CD1c-positive myeloid dendritic cell (primary cell): Measurements from ENCODE around the gene POP4.
"Not testable (repeated sequence)": the region's sequence is repeated elsewhere in the genome, so short reads cannot be mapped to it uniquely, and the experiment has no call there.

Experiments used
- DNase-seq: peaks from one replicate; pipeline ENCODE4 v3.0.0-alpha.2; 2016; ENCODE audit errors: extremely low spot score

POP4 gene

DNA sequence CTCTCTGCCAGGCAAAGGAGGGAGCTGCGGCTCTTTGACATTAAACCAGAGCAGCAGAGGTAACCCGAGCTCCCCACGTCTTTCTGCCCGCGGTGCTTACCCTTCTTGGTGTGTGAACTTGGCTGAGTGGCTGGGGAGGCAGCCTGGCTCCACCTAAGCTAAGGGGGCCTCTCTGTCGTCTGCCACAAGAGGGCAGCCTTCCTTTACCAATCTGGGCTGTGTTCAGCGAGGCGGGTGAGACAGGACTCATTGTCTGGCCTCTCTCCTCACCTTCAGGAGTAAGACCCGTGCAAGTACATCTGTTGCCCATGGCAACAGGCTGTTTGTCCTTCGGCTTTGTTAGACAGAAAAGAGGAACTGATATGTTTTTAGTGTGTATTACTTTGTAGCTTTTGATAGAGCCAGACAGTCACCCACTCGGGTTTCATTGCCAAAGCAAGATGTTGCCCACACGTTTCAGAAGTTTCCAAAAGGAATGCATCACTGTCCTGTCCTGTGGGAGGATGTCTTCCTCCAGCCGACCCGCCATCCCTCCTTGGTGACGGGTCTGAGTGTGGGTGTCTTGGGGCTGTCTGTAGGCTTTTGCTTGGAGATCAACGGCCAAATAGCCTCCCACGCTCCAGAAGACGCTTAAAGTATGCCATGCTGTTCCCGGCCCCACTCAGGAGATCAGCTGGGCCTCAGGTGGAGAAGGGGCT lies 4.6 kb downstream of the POP4 start:
- DNase-seq = peak; percentile 91

DNA sequence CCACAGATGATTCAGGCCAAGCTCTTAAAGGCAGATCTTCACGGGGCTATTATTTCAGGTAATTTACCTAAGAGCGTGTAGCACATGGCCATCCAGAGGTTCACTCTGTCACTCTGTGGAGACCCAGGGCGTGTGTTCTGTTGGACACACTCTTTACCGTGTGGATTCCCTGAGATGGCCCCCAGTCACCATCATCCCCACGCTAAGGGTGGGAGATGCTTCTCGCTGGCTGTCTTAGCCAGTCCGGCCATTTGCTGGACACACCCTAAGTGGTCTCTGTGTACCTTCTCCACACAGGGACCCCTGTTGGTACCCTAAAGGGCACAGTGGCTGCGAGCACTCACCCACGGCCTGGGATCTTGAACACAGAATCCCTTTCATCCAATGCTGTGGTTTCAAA lies 6.0 kb downstream of the POP4 start:
- no peak for DNase-seq

DNA sequence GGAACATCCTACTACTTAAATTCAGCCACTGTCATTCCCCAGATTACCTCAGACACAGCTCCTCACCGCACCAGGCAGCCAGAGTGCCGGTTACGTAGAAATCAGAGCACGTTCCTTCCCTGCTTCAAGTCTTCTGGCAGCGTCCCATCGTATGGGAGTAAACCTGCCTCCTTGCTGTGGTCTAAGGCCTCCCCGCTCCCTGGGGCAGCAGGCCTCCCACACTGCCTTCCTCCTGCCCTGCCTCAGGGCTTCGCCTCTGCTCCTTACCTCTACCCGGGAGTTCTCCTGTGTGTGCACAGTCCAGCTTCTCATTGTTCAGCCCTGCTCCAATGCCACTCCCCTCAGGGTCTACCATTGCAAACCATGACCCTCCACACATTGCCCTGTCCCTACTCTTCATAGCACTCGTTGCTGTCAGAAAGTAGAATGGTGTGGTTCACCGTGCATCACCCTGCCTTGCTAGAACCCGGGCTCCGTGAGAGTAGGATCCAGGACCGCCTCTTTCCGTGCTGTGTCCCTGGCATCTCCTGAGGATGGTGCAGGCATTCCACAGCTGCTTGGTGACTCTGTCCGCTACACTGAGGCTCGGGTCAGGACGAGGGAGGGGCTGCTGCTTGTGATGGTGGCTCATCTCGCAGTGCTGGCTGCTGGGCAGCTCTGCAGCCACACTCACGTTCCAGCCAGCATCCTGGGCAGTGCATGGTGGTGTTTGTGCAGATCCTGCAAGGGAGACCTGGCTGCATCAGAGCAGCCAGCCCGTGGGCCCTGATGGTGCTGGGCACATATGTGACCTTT lies 6.9 kb downstream of the POP4 start:
- no peak for DNase-seq

DNA sequence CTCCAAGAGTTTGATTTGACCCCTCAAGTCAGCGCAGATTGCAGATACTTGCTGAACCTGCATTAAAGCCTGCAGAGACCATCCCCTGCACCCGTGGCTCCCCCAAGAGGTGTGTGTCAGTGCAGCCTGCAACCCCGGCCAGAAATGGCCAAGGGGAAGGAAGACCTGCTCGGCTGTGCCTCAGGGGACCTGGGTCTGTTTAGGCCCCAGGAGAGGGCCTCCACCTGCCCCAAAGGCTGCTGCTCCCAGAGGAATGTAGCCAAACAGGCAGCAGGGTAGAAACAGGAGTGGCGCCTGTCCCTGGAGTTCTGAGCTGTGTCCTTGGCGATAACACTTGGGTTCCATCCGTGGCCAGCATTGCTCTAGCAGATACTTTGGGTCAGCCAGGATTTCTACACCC lies 8.0 kb downstream of the POP4 start:
- no peak for DNase-seq

DNA sequence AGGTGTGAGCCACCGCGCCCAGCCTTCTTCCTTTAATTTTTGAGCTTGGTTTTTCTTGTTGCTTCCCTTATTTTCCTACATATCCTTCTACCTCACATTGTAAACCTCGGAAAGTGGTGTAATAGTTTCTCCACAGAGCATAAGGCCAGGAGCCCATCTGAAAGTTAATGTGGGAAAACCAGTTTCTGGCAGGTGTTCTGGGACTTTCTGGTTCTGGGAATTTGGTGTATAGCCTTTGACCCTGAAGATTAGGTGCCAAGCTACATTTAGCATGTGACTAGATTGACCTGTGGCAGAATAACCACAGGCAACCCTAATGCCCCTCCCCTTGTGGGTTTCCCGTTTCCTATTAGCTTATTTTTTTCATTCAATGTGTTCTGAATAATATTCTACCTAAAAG lies 8.7 kb downstream of the POP4 start:
- DNase-seq = no peak

DNA sequence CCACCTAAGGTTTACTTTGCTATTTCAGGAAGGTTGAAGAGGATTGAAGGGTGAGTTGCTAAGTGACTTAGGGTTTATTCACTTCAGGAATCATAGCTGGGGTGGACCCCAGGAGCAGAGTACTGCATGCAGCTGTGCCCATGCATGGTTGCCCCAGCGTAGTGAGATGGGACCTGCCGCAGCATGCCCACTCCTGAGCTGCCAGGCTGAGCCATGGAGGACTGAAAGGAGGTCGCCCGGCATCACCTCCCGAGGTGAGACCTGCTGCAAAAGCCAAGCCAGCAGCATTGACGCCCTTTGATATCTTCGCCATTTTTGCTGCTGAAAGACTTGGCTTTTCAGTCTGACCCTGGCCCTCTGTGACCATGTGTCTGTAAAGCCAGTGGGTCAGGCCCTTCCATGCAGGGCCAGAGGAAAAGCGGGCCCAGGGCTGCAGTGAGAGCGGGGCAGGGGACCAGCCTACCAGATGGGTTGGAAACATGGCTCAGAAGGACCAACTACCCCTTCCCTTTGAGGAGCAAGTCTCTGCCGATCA lies 9.9 kb downstream of the POP4 start:
- no peak for DNase-seq

DNA sequence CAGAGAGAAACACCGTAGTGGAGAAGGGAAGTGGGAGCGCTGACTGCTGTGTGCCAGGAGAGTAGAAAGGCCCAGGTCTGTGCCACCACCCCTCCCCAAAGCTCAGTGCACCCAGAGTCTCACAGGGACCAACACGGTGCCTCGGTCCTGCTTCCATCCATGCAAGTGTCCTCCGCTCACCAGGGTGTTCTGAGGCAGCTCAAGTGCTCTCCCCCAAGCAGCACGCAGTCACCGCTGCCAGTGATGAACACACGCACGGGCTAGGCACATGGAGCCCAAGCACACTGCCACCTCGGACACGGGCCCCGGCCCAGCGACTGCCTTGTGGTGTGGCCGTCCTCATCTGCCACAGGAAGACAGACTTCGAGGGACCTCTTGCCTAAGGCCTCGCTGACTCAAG lies 10.5 kb downstream of the POP4 start:
- DNase-seq = no peak

DNA sequence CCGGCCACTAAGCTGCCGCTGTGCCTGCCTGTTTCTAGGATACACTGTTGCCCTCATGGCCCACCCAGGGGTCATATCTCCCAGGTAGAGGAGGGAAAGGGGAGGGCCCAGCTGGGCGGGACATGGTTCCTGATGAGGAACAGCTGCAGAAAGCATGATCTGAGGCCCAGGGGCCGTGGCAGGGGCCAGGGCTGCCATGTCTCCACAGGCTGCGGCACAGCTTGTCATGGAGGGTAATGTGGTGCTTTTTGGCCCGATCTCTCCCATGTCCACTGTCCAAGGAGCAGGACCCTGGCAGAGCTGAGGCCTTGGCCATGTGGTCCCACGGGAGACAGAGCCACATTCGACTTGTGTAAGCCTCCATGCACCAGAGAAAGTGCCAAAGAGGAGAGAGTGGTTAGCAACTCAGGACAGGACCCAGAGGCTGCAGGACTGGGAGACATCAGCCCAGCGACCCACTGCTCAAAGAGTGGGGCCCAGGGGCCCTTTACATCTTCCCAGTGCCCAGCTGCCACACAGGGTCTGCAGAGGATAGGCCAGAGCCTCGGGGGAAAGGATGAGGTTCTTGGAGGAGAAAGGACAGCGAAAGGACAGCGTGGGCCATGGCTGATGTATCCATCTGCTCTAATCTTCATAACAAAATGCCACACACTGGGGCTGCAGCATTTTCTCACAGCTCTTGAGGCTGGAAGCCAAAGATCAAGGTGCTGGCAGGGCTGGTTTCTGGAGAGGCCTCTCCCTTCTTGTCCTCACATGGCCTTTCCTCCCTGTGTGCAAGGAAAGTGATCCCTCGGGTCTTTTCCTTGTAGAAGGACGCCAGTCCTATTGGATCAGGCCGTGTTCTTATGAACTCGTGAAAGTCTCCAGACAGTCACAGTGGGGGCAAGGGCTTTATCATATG lies 11.5 kb downstream of the POP4 start:
- no peak for DNase-seq

DNA sequence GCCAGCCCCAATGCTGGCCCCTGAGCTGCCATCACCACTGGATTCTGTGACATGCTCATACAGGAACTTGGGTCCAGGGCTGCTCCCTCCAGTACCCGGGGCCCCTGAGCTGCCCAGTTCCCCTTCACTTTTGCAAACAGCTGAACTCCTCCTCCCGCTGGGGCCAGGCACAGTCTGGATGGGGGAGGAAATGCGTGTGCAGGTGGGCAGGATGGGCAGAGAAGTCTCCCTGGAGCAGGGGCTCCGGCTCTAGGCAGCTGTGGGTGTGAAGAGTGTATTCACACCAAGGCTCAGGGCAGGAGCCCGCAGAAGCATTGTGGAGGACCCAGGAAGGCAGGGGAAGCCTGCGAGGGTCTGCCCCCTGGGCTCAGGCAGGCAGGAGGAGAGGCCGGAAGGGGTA lies 12.4 kb downstream of the POP4 start:
- no peak for DNase-seq

DNA sequence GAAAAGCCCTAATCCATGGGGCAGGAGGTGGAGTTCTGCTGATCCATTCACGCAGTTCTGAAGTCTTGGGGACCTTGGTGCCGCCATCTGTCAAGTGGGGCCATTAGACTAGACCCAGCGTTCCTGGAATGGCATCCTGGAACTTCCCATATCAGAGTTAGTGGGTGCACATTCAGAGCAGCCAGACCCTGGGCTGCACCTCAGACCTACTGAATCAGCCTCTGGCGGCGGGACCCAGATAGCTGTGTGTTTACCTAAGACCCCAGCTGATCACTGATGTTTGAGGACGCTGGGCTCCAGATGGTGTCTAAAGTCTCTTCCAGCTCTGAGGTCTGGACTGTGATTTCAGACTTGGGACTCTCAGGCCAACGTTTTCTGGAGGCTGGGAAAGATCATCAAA lies 12.8 kb downstream of the POP4 start:
- no peak for DNase-seq

DNA sequence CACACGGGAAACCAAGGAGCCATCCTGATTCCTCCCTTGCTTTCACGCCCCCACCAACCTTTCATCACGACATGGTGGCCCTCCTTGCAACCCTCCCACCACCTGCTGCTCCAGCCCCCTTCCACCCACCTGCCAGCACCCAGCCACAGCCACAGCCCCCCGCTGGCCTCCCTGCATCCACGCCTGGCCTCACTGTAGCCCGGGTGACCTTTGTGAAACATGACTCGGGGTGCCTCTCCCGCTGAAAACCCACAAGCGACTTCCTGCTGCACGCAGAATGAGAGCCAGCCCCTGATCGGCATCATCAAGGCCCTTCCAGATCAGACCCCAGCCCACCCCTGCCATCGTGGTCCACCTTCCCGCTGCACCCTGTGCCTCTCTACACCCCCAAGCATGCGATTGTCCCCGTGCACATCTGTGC lies 14.9 kb downstream of the POP4 start:
- no peak for DNase-seq

DNA sequence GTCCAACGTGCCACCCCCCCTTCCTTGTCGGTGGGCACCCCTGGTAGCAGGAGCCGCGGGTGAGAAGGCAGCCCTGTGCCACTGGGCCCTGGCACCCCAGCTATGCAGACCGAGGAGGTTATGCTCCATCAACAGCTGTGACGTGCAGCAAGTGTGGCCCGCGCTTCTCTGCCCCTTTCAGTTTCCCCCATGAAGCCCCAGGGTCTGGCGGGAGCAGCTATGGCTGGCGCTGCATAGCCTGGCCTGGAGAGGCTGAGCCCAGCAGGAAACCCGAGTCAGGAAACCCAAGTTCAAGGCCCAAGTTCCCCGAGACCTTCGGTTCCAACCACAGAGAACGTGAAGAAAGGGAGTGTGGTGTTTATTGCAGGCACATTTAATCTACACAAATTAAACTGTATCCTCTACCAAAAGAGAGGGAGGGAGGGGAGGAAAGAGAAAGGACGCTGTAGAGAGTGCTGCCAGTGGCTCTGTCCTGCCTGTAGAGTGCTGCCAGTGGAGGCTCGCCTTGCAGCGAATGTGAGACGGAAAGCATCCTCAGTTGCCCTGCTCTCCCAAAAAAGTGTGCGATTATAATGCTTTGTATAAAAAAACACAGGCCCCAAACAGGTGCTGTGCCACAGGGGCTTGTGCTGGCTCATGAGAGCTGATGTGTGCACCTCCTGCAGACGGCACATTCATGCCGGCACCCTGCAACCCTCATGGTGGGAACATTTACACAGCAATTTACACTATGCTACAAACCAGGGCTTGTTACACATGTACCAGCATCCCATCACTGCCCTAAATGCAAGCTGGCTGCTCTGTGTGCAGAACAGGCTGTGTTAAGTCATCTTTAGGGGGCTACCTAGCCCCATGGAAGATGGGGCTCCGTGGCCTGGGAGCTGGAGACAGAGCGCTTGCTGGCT lies 16.3 kb downstream of the POP4 start:
- DNase-seq = peak; percentile 57

DNA sequence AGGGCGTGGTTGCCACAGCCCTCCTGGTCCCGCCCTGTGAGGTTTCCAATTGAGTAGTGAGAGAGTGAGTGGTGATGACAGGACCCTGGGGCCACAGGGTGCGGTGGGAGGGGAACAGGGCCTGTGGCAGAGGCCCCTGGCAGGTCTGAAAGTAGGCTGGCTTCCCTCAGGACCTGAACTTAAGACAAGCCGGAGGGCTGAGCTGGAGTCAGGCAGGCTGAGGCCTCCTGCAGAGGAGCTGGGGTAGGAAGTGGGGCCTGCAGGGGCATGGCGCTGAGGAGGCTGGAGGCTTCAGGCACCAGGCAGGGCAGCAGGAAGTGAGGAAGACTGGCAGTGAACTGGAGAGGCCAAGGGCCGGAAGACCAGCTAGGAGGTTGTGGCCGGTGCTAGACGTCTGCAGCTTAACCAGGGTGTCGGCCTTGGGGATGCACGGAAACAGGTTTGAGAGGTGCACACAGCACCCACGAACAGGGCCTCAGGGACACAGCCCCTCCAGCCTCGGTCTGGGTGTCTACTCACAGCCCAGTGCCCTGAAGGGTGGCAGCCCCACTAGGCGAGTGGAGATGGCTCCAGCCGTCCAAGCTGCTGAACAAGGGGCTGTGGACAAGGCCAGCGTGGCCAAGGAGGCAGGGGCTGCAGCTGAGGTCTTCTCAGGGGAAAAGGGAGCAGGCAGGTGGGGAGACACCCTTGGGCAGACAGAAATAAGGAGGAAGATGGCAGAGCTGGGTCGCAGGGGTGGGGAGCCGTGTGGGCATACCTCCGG lies 17.8 kb downstream of the POP4 start:
- DNase-seq = no peak

DNA sequence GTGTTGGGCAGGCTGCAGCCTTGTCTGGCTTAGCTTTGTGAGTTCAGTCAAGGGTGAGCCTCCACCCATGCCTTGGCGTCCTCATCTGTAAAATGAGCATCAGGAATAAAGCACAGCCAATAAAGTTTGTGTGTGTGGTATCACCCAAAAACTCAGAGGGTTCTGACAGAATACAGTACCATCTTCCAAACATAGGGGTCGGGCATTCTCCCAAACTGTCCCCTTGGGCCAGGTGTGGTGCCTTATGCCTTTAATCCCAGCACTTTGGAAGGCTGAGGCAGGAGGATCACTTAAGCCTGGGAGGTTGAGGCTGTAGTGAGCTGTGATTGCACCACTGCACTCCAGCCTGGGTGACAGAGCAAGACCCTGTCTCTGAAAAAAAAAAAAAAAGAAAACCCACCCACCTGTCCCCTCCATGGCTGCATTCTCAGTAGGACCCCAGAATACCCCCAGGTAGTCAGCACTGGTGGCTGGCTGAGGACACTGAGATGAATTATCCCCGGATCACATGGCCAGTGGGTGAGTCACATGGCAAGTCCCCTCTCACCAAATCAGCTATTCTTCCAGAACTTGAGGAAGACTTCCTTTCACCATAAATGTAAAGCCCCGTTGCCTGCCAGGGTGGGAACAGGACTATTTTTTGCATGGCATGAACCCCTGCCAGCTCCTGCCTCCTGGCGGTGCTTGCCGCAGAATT lies 18.6 kb downstream of the POP4 start:
- no peak for DNase-seq

DNA sequence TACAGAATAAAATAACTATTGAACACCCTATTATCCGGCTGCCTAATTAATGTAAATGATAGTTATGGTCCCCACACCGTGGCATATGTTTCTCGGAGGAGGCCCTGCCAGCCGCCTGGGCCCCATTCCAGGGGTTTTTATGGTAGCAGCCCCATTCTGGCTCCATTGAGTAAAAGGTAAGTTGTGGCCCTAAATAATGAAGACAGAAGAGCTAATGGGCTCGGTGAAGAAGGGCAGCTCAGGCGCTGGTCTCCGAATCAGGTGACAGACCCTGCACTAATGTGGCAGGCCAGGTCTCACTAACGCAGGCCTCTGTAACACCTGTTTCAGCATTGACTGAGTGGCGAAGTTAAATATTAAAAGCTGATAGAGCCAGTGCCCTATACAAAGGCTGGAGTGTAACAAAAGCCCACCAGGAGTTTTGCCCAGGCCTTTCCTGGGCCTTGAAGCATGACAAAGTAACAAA lies 19.1 kb downstream of the POP4 start:
- no peak for DNase-seq

DNA sequence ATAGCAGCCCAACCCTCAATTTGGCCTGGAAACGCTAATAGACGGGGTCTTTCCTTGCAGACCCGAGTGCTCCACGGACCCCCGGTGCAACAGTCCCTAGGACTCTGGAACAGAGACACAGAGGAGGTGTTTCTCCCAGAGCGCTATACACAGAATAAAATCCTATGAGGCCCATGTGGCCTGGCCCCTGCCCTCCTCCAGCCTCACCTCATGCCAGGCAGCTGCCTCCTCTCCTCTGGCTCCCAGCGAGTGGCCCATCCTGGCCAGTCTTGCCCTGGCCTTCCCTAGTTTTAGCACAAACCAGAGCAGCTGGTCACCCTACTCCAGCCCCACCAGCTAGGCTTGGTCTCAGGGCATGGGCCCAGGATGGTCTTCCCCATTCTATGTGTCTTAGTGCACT lies 20.3 kb downstream of the POP4 start:
- DNase-seq = no peak

DNA sequence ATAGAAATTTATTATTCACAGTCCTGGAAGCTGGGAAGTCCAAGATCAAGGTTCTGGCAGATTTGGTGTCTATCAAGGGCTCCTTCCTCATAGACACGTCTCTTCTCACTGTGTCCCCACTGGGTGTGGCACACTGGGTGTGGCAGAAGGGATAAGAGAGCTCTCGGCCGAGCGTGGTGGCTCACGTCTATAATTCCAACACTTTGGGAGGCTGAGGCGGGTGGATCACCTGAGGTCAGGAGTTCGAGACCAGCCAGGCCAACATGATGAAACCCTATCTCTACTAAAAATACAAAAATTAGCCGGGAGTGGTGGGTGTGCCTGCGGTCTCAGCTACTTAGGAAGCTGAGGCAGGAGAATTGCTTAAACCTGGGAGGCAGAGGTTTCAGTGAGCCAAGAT lies 20.7 kb downstream of the POP4 start:
- DNase-seq = not testable (repeated sequence)

DNA sequence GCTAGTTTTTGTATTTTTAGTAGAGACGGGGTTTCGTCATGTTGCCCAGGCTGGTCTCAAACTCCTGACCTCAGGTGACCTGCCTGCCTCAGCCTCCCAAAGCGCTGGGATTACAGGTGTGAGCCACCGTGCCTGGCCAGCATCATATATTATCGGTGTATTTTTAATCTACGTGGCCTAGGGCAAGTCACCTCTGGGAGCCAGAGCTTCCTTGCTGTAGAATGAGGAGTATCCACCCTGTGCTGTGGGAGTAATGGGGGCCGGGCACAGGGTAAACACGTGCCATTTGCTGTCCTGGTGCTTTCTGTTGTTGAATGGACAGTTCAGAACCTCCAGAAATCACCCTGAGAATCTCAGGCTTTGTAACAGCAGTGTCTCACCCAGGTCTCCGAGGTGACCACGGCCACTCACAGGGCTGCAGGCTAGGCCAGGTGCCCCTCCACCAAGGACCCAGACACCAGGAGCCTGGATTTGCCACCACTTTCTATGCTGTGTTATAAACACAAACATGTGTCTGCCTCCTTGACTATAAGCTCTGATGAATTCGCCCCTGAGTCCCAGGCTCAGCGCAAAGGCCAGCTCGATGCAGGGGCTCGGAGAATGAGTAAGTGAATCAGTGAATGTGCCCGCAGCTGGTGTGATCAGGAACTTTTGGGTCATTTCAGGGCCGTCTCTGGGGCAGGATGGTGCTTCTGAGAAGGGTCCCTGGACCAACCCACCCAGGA lies 22.7 kb downstream of the POP4 start:
- DNase-seq = no peak
